Measurements from ENCODE around the gene APOC1.
"Not testable (repeated sequence)": the region's sequence is repeated elsewhere in the genome, so short reads cannot be mapped to it uniquely, and the experiment has no call there.

APOC1 gene

DNA sequence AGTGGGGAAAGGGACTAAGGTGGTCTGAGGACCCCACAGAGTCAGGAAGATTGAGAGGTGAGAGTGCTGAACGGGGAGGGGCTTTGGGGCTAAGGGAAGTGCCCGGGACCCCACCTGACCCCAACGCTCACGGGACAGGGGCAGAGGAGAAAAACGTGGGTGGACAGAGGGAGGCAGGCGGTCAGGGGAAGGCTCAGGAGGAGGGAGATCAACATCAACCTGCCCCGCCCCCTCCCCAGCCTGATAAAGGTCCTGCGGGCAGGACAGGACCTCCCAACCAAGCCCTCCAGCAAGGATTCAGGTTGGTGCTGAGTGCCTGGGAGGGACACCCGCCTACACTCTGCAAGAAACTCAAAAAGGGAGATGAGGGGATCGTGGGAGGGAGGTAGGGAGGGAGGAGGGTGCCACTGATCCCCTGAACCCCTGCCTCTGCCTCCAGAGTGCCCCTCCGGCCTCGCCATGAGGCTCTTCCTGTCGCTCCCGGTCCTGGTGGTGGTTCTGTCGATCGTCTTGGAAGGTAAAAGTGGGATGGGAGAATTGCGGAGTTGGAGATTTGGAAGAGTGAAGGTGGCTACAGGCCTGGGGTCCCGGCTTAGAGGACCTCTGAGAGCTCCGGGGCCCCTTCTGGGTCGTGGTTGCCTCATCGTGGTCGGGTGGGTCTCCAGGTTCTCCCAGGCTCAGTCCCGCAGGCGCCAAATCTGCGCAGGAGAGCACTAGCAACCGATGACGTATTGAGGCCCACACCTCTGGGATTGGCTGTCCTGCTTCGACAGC is at the start of gene APOC1:
Gene APOC1, plus strand, starts transcription at position 176 of the 774 bp plus-strand sequence. Its CDS starts 284 bp downstream, at position 460.
- DNase-seq (ENCODE audit: low spot score): peak; percentile 77

DNA sequence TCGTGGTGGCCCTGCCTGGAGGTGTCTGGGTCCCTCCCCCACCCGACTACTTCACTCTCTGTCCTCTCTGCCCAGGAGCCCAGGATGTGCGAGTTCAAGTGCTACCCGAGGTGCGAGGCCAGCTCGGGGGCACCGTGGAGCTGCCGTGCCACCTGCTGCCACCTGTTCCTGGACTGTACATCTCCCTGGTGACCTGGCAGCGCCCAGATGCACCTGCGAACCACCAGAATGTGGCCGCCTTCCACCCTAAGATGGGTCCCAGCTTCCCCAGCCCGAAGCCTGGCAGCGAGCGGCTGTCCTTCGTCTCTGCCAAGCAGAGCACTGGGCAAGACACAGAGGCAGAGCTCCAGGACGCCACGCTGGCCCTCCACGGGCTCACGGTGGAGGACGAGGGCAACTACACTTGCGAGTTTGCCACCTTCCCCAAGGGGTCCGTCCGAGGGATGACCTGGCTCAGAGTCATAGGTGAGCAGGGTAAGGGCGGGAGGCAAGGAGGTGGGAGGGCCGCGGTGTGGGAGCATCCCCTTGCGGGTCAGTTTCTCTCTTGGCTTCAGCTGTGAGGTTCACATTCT is 49.1 kb upstream of the APOC1 start:
- no peak for DNase-seq (ENCODE audit: low spot score)

DNA sequence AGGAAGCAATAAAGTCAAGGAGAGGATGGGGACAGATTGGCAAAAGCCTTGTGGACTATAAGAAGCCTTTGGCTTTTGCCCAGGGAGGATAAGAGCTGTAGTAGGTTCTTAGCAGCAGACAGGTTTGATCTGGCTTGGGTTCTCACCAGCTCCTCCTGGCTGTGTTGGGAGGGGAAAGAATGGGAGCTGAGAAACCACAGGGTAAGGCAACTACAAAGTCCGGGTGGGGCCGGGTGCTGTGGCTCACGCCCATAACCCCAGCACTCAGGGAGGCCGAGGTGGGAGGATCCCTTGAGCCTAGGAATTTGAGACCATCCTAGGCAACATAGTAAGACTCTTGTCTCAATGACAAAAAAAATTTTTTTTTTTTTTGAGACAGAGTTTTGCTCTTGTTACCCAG is 47.7 kb upstream of the APOC1 start:
- DNase-seq (ENCODE audit: low spot score): no peak

DNA sequence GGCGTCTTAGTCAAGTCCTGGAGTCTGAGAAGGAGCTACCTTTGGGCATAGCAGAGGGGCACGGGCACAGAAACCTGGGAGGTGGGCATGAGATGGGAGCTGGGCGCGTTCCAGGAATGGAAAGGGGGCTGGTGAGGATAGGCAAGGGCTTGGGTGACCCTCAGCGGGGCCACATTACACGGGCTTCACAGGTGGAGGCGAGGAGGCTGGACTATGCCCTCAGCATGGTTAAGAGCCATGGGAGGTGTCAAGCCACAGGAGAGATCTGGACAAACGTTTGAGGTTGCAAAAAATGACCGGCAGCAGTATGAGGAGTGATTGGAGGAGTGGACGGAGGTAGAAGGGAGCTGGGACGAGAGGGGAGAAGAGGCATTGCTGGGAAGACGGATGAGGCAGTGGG is 46.8 kb upstream of the APOC1 start:
- no peak for DNase-seq (ENCODE audit: low spot score)

DNA sequence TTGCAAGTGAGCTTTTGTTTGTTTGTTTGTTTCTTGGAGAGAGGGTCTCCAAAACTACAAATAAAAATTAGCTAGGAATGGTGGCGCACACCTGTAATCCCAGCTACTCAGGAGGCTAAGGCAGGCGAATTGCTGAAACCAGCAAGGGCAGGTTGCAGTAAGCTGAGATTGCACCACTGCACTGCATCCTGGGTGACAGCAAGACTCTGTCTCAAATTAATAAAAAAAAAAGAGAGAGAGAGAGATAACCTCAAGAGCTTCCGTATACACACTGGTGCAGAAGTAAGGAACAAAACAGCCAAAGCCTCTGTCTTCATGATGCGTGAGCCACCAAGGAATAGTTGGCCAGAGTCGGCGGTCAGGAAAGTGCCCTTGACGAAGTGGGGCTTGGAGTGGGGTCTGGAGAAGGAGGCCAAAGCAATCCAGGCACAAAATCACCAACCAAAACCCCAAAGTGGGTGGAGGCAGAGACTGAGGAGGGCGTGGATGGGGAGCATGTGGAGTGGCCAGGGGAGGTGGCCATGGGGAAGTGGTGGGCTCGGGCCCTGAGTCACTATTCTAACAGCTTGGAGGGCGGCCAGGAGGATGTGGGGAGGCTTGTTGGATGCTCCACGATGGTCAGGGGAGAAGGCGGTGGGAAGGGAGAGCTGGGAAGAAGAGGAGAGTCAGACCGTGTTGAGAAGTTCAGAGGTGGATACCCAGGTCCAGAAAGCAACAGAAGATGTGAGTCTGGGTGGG is 44.5 kb upstream of the APOC1 start:
- no peak for DNase-seq (ENCODE audit: low spot score)

DNA sequence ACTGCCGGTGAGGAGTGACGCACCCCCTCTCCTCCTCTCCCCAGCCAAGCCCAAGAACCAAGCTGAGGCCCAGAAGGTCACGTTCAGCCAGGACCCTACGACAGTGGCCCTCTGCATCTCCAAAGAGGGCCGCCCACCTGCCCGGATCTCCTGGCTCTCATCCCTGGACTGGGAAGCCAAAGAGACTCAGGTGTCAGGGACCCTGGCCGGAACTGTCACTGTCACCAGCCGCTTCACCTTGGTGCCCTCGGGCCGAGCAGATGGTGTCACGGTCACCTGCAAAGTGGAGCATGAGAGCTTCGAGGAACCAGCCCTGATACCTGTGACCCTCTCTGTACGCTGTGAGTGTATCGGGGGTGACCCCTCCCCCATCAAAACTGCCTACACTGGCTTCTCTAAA is 42.6 kb upstream of the APOC1 start:
- DNase-seq (ENCODE audit: low spot score): no peak

DNA sequence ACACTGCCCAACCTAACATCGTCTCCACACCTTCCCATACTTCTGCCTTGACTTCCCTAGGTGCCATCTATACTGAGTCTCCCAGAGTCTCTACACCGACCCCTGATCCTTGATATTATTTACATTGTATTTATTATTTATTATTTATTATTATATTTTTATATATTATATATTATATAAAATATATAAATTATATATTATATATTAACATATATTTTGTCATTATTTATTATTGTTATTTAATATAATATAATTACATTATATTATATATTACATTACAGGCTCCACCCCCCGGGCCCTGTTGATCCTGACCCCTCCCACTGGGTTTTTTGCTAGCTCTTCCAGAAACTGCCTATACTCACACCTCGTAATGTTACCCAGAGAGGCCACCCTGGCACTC is 41.7 kb upstream of the APOC1 start:
- DNase-seq (ENCODE audit: low spot score): no peak

DNA sequence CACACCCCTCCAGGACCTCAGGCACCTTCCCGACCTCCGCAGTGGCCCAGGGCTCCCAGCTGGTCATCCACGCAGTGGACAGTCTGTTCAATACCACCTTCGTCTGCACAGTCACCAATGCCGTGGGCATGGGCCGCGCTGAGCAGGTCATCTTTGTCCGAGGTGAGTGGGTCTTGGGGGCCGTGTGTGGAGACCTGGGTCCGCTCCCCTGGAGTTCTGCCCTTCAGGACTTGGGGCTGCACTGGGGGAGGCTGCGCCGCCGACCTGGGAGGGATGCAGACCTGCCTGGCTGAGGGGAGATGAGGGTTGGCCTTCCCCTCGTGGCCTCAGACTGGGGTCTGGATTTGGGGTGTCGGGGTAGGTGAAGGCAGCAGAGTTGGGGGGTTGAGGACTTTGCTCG is 40.1 kb upstream of the APOC1 start:
- DNase-seq (ENCODE audit: low spot score): no peak

DNA sequence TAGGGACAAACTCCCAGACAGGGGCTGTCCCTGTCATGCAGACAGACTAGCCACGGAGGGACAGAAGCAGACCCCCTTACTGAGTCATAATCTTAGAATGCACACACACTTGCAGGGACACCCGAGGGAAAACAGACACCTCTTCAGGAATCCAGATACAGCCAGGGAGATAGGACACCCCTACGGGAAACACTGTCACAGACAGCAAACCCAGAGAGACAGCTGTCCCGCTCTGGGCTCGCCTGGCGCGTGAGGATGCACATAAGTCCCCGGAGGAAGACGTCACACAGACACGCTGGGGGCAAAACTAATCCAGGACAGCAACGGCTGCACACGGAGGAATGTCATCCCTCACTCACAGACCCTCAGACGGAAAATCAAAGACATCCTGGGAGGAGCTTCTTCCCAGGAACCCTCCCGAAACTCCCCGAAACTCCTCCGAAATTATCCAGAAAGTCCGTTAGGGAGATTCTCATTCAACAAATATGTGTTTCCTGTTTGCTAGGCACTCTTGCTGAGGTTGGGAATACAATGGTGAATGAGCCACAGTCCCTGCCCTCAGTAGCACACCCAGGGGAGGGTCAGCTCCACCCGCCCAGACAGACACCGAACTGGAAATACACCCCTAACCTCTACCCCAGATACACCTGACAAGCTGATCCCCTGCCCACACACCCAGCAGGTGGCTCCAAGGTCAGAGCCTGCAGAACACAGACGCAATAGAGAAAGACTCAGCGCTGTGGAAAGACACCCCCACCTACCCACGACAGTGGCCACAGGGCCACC is 38.5 kb upstream of the APOC1 start:
- no peak for DNase-seq (ENCODE audit: low spot score)

DNA sequence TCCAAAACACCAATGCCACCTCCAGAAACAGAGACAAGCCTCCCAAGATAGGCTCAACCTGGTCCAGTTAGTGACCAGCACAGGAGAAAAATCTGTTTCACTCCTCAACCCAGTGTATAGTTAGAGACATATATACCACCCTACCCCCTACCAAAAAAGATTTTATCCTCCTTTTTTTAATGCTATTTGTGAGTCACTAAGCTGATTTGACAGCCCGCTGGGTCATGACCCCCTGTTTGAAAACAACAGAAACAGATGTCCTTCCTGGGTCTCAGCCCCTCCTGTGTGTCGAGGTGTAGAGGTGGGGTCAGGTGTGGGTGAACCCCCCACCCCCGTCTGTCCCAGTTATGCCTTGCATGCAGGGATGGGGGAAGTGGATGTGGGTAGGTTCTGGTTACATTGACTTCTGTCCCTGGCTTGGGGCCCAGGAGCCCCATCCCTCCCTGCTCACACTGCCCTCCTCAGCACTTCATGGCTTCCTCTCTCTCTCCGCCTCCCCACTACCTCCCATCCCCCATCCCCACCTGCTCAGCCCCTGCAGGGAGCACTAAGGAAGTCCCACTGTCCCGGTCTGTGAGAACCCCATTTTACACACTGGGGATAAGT is 37.4 kb upstream of the APOC1 start:
- DNase-seq (ENCODE audit: low spot score): no peak

DNA sequence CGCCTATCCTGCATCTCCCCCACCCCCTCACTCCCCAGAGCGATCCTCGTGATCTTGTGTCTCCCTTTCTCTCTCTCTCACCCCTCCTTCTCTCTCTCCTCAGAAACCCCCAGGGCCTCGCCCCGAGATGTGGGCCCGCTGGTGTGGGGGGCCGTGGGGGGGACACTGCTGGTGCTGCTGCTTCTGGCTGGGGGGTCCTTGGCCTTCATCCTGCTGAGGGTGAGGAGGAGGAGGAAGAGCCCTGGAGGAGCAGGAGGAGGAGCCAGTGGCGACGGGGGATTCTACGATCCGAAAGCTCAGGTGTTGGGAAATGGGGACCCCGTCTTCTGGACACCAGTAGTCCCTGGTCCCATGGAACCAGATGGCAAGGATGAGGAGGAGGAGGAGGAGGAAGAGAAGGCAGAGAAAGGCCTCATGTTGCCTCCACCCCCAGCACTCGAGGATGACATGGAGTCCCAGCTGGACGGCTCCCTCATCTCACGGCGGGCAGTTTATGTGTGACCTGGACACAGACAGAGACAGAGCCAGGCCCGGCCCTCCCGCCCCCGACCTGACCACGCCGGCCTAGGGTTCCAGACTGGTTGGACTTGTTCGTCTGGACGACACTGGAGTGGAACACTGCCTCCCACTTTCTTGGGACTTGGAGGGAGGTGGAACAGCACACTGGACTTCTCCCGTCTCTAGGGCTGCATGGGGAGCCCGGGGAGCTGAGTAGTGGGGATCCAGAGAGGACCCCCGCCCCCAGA is 36.1 kb upstream of the APOC1 start:
- DNase-seq (ENCODE audit: low spot score): no peak

DNA sequence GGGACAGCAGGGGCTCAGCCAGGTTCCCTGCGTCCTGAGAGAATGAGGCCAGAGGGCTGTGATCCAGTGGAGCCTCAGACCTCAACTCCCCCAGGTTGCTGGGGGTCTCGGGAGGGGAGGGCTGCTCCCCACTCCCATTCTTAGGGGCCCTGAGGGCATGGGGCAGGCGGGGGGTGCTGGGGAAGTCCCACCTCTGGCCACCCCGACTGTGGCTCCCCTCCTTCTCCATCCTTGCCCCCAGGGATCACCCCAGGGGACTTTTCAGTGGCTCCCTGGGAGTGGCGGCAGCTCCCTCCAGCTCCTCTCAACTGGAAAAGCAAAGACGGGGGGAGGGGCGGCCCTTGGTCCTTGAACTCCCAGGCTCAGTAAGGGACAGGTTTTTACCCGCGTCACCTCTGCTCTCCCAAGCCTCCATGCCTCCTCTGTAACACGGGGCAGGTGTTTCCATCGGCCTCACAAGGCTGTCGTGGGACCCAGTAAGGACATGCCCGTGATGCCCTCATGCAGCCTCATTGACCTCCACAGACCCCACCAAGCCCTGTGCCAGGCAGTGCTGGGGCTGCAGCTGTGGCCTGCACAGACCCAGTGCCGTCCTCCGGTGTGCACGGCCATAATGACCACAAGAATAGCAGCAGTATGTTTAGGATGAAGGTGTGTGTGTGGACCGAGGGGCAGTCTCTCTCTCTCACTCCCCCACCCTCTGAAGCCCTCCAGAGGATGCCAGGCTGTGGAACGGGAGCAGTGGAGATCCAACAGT is 34.9 kb upstream of the APOC1 start:
- no peak for DNase-seq (ENCODE audit: low spot score)

DNA sequence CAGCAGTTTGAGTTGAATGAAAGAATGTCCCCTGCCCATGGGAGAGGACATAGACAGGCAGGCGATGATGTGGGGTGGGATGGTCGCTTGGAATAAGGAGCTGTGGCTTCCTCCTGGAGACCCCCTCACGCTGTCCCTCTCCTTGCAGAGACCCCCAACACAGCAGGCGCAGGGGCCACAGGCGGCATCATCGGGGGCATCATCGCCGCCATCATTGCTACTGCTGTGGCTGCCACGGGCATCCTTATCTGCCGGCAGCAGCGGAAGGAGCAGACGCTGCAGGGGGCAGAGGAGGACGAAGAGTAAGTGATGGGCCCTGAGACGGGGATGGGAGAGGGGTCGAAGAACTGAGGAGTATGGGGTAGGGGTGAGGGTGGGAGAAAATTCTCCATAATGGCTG is 32.3 kb upstream of the APOC1 start:
- DNase-seq (ENCODE audit: low spot score): no peak

DNA sequence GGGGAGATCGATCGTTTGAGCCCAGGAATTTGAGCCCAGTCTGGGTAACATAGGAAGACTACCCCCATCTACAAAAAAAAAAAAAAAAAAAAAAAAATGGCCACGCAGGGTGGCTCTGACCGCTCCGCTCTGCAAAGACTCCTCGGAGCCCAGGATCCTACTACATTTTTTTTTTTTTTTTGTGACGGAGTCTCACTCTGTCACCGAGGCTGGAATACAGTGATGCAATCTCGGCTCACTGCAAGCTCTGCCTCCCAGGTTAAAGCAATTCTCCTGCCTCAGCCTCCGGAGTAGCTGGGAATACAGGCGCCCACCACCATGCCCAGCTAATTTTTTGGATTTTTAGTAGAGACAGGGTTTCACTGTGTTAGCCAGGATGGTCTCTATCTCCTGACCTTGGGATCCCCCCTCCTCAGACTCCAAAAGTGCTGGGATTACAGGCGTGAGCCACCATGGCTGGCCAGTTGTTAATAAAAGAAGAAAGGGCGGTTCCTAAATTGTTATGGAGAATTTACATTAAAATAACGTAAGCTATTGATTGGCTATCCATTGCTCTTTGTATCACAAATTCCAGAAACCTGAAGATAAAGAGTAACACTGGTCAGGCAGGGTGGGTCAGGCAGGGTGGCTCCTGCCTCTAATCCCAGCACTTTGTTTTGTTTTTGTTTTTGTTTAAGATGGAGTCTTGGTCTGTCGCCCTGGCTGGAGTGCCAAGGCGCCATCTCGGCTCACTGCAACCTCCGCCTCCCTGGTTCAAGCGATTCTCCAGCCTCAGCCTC is 31.6 kb upstream of the APOC1 start:
- not testable (repeated sequence) for DNase-seq (ENCODE audit: low spot score)

DNA sequence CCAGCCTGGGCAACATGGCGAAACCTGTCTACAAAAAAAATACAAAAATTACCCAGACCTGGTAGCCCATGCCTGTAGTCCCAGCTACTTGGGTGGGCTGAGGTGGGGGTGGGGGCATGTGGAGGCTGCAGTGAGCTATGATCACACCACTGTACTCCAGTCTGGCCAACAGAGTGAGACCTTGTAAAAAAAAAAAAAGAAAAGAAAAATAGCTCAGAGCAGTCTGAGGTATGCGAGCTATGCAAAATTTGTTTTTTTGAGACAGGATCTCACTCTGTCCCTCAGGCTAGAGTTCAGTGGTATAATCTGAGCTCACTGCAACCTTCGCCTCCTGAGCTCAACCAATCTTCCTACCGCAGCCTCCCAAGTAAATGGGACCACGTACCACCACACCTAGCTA is 30.5 kb upstream of the APOC1 start:
- no peak for DNase-seq (ENCODE audit: low spot score)

DNA sequence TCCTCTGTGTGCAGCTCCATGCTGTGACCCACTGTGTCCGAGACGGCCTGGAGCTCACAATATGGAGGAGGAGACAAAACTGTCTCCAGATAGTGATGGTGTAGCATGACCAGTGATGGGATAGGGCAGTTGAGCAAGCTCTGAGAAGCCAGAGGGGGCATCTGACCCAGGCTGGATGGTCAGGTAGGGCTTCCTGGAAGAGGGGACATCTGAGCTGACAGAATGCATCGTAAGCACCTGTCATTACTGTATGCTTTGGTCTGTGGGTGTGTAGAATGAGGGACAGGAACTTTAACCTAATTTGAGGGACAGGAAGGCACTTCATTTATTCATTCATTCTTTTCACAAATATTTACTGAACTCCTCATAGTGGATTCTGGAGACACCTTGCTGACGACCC is 29.8 kb upstream of the APOC1 start:
- DNase-seq (ENCODE audit: low spot score): no peak

DNA sequence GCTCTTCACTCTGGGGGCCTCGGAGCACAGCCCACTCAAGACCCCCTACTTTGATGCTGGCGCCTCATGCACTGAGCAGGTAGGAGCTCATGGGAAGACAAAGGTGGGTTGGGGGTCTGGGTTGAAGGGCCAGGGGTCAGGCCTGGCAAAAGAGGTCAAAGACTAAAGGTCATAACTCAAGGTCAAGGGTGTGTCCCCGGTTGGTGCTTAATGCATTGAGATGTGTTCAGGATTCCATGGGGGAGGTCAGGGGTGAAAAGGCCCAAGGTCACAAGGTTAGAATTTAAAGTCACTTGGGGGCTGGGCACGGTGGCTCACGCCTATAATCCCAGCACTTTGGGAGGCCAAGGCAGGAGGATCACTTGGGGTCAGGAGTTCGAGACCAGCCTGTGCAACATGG is 28.3 kb upstream of the APOC1 start:
- DNase-seq (ENCODE audit: low spot score): no peak

DNA sequence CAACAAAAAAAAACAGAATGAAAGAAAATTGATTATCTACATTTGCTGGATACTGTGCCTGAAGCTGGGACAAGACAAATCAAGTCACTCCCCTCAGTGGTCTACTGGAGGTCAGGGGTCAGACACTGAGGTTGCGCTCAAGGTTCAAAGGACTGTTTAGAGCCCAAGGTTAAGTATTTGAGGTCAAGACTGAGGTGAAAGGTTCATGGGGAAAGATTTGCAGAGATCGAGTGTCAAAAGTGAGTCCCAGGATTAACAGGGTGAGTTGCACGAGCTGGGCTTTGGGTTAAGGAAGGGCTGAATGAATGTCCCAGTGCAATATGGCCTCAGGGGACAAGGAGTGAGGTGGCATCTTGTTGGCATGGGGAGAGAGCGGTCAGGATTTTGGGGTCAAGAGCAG is 26.8 kb upstream of the APOC1 start:
- DNase-seq (ENCODE audit: low spot score): no peak

DNA sequence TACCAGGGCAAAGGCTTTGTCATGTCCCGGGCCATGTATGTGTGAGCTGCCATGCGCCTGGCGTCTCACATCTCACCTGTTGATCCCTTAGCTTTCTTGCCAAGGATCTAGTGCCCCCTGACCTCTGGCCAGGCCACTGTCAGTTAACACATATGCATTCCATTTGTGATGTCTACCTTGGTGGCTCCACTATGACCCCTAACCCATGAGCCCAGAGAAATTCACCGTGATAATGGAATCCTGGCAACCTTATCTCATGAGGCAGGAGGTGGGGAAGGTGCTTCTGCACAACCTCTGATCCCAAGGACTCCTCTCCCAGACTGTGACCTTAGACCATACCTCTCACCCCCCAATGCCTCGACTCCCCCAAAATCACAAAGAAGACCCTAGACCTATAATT is 26.1 kb upstream of the APOC1 start:
- DNase-seq (ENCODE audit: low spot score): not testable (repeated sequence)

DNA sequence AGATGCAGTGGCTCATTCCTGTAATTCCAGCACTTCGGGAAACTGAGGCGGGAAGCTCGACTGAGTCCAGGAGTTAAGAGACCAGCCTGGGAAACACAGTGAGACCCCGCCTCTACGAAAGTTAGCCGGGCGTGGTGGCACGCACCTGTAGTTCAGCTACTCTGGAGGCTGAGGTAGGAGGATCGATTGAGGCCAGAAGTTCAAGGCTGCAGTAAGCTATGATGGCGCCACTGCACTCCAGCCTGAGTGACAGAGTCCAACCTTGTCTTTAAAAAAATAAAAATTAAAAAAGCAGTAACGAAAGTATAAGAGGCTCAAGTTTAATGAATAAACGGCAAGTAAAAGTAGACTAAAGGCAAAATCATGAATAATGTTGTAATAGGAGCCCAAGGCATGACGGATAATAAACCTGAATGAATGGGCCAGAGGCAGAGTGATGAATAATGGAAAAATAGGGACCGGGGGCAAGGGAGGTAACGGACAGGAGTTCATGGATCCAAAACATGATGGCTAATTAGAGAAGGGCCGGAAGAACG is 24.5 kb upstream of the APOC1 start:
- DNase-seq (ENCODE audit: low spot score): no peak
